GM12878 (cell line): ENCODE results near the gene MEIS2. TPM values are rescaled to one million over a fixed set of nuclear protein-coding genes. Genes with fewer than 3 reads are reported as not detected.

Experiments
- ATAC-seq: fragments of 200-7000 bp; cut with Tn5 transposase; 3 replicates; pipeline ENCODE4 v1.9.1; 2020; ENCODE audit warnings: mild to moderate bottlenecking, moderate library complexity
- BruUV-seq: library from RNA; stranded (reverse); fragments of 400-500 nt; replicated peaks from 2 replicates; lab custom pipeline; 2021; lab: Mats Ljungman, UMichigan
- CTCF ChIA-PET: fragments of 300-600 bp; sonication (Branson Sonifier 250); formaldehyde crosslinking; extraction: SDS; loops from one replicate; lab custom pipeline; 2021; ENCODE audit warnings: inconsistent platforms; lab: Yijun Ruan, JAX
- POLR2A ChIA-PET: fragments of 350-600 bp; formaldehyde crosslinking; extraction: SDS; loops from one replicate; lab custom pipeline; 2021; ENCODE audit warnings: inconsistent platforms; lab: Charles Lee
- RAD21 ChIA-PET: fragments of 300-600 bp; sonication (Branson Sonifier 250); formaldehyde crosslinking; loops from one replicate; lab custom pipeline; 2023; ENCODE audit warnings: antibody characterized with exemption; ENCODE audit not compliant: unreplicated experiment; lab: Charles Lee
- SMC1A ChIA-PET: fragments of 300-600 bp; sonication (Branson Sonifier 250); formaldehyde crosslinking; loops from one replicate; lab custom pipeline; 2023; ENCODE audit not compliant: unreplicated experiment, uncharacterized antibody; lab: Charles Lee
- DNase-seq: peaks from one replicate; pipeline ENCODE4 v3.0.0-alpha.2; 2011; ENCODE audit warnings: low read depth, low spot score
- FAIRE-seq: peaks from 3 replicates; lab custom pipeline; 2011; peaks lifted over from hg19 to GRCh38; lab: Jason Lieb, UNC
- H2AFZ ChIP-seq: 2 replicates; pipeline ENCODE4 v1.6.0; 2011; ENCODE audit warnings: low read depth, low read length, control low read depth; ENCODE audit not compliant: control insufficient read depth
- H3K27ac ChIP-seq: 2 replicates; pipeline ENCODE4 v1.5.1; 2011; ENCODE audit warnings: control low read depth; ENCODE audit not compliant: control insufficient read depth, insufficient read depth
- H3K27me3 ChIP-seq, 2 experiments: replicated peaks in 1 of 2; 2 replicates each; pipeline versions ENCODE4 v1.6.0 to v1.6.1; 2011; ENCODE audit warnings: low read length in 1 of 2; ENCODE audit not compliant: control insufficient read depth in 2 of 2, insufficient read depth in 2 of 2
- H3K36me3 ChIP-seq, 2 experiments: 2 replicates each; pipeline ENCODE4 v1.5.1; 2011; ENCODE audit warnings: low read length in 1 of 2; ENCODE audit not compliant: control insufficient read depth in 2 of 2, insufficient read depth in 2 of 2
- H3K4me1 ChIP-seq: 2 replicates; pipeline ENCODE4 v1.6.1; 2011; ENCODE audit warnings: mild to moderate bottlenecking, low read length, moderate library complexity, mixed read lengths; ENCODE audit not compliant: control insufficient read depth, insufficient read depth
- H3K4me2 ChIP-seq: 2 replicates; pipeline ENCODE4 v1.6.0; 2011; ENCODE audit warnings: control low read depth; ENCODE audit not compliant: control insufficient read depth, insufficient read depth
- H3K4me3 ChIP-seq: fragments of 200-600 bp; sonication (generic); 2 replicates; pipeline ENCODE4 v1.5.1; 2016
- H3K79me2 ChIP-seq: 2 replicates; pipeline ENCODE4 v1.6.0; 2011; ENCODE audit warnings: low read length; ENCODE audit not compliant: control insufficient read depth, insufficient read depth
- H3K9ac ChIP-seq: 2 replicates; pipeline ENCODE4 v1.8.0; 2011; ENCODE audit warnings: low read length, control low read depth, mixed read lengths; ENCODE audit not compliant: control insufficient read depth, insufficient read depth
- H3K9me3 ChIP-seq: replicated peaks from 3 replicates; pipeline ENCODE4 v1.5.1; 2011; ENCODE audit warnings: mild to moderate bottlenecking, low read length; ENCODE audit not compliant: control insufficient read depth, insufficient read depth
- H4K20me1 ChIP-seq: 2 replicates; pipeline ENCODE4 v1.6.0; 2011; ENCODE audit not compliant: control insufficient read depth, insufficient read depth
- BCL3 ChIP-seq: IDR thresholded peaks from 2 replicates; pipeline ENCODE4 v1.6.1; 2011; ENCODE audit warnings: borderline replicate concordance, low read depth, mild to moderate bottlenecking, moderate library complexity, low read length; ENCODE audit not compliant: insufficient read depth, poor library complexity, severe bottlenecking
- RUNX3 ChIP-seq: IDR thresholded peaks from 2 replicates; pipeline ENCODE4 v1.6.1; 2012; ENCODE audit warnings: low read length, inconsistent platforms
- SREBF1 ChIP-seq: IDR thresholded peaks from 2 replicates; pipeline ENCODE4 v1.6.1; 2012; ENCODE audit warnings: mild to moderate bottlenecking, low read length
- ZBED1 ChIP-seq: IDR thresholded peaks from 2 replicates; pipeline ENCODE4 v1.6.1; 2016; ENCODE audit warnings: borderline replicate concordance
- WGBS: methylation state at CpG from one replicate; pipeline ENCODE4 v1.1.6; 2016; ENCODE audit warnings: low lambda C conversion rate; ENCODE audit not compliant: insufficient replicate concordance, insufficient coverage; ENCODE audit errors: missing lambda C conversion rate; 5-methylcytosine and 5-hydroxymethylcytosine counted together
- in situ Hi-C: fragments of 300-500 bp; cut with MboI; formaldehyde crosslinking; loops from 9 replicates; pipeline ENCODE4 v1.14.3; 2018; ENCODE audit warnings: mixed read lengths
- intact Hi-C: fragments of 100-400 bp; cut with micrococcal nuclease; formaldehyde crosslinking; loops from one replicate; pipeline ENCODE4 v1.14.2; 2022; ENCODE audit not compliant: unreplicated experiment
- polyA plus RNA-seq, 11 experiments: library from polyadenylated mRNA; depleted of rRNA in 4 of 11; unstranded in 6 of 11; stranded (reverse) in 5 of 11; fragments of >200 nt; fragmentation: Nextera tagmentation in 4 of 11; fragmentation: Illumina TruSeq in 1 of 11; extraction: Ambion mirVana in 4 of 11; extraction: Trizol in 1 of 11; gene quantifications; 1 replicate in 1 of 11; 2 replicates in 10 of 11; pipeline versions ENCODE4 v1.2.1 to v1.2.3, GENCODE V29; 2011 to 2016; ENCODE audit warnings: inconsistent platforms in 2 of 11, missing spikeins in 2 of 11, low read depth in 1 of 11
- total RNA-seq, 4 experiments: library from RNA; depleted of rRNA in 3 of 4; stranded (reverse); fragments of >200 nt in 3 of 4; fragmentation: Illumina TruSeq in 1 of 4; extraction: Trizol in 1 of 4; gene quantifications; 2 replicates each; pipeline versions ENCODE4 v1.2.1 to v1.2.3, GENCODE V29; 2013 to 2021
- TF ChIP-seq, protein P1 (sequence below): IDR thresholded peaks from 2 replicates; pipeline ENCODE4 v1.6.1; 2011; ENCODE audit warnings: borderline replicate concordance, low read depth, mild to moderate bottlenecking, moderate library complexity, mixed read lengths, low read length; ENCODE audit not compliant: insufficient read depth; ENCODE audit errors: extremely low read length
- TF ChIP-seq, protein P2 (sequence below): fragments of 450-650 bp; IDR thresholded peaks from 2 replicates; pipeline ENCODE4 v1.6.1; 2017; ENCODE audit warnings: mild to moderate bottlenecking, moderate library complexity
- TF ChIP-seq, protein P3 (sequence below), 3 experiments: IDR thresholded peaks in 2 of 3; conservative IDR thresholded peaks in 1 of 3; 2 replicates each; pipeline ENCODE4 v1.5.1; 2011; ENCODE audit warnings: low read depth in 3 of 3, low read length in 3 of 3, mild to moderate bottlenecking in 3 of 3, control low read depth in 2 of 3, moderate library complexity in 2 of 3, inconsistent platforms in 1 of 3, mixed read lengths in 1 of 3; ENCODE audit not compliant: control insufficient read depth in 2 of 3, insufficient read depth in 1 of 3; ENCODE audit errors: extremely low read depth in 1 of 3

The MEIS2 gene
- total and polyA plus RNA-seq, 10 of the 15 experiments (the other 5 are each of a cell fraction or from before 2014, with no cell fraction given) = 9.2 to 54.0 (median 20.4) TPM

DNA sequence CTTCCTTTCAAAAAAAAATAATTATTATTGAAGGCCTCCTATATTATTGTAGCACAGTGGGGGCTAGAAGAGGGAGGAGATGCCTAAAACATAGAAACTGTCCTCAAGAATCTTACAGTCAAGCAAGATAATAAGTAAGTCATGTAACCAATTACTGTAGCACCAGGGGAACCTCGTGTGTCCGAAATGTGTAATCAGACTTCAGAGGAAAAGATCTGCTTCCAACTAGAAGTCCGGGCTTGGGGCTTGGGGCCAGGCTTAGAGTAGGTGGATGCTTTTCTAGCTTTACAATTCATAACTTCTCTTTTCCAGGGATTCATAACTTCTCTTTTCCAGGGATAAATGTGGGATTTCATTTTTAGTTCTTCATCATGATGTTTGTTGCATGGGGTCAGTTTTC is 29.2 kb downstream of the MEIS2 start:
- ChIA-PET SMC1A (interaction anchor here (0.9 to 1.6 kb wide), 4 partner anchors 8 to 178 kb away, joined by 3 to 5 read pairs (median 4); no protein-coding TSS in a partner anchor), CTCF (interaction anchor here (0.6 kb wide), 1 partner anchor 15 kb away, joined by 3 read pairs; no protein-coding TSS in a partner anchor), RAD21 (no interaction called here), POLR2A (no interaction called here)
- Histone ChIP-seq H3K9me3 (no peaks in the 10 kb centered on the region), H3K27ac (no peak overlapping the region), H3K27me3 (no peaks in the 10 kb centered on the region), H3K79me2 (no peaks in the 10 kb centered on the region), H3K36me3 (no peaks in the 10 kb centered on the region), H3K4me3 (no peak overlapping the region), H3K4me2 (no peak overlapping the region), H3K4me1 (peaks cover 2% of the 10 kb centered on the region; the same call in 1 of the 2 replicates), H2AFZ (no peak overlapping the region), H4K20me1 (no peaks in the 10 kb centered on the region), H3K9ac (no peak overlapping the region)
- FAIRE-seq = no peak
- DNase-seq = no peak
- TF ChIP-seq SREBF1 = no peak
- TF ChIP-seq, protein P1, sequence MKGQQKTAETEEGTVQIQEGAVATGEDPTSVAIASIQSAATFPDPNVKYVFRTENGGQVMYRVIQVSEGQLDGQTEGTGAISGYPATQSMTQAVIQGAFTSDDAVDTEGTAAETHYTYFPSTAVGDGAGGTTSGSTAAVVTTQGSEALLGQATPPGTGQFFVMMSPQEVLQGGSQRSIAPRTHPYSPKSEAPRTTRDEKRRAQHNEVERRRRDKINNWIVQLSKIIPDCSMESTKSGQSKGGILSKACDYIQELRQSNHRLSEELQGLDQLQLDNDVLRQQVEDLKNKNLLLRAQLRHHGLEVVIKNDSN = no peak
- no peak for ATAC-seq
- 79% methylated on average over 3 of the region's 3 CpGs for WGBS
- intact Hi-C loops = no loop called here
- no TSS peak for BruUV-seq
- in situ Hi-C loops = no loop called here

- Histone ChIP-seq H3K79me2 (no peaks in the 10 kb centered on the region), H3K27me3 (no peaks in the 10 kb centered on the region), H3K4me1 (no peaks in the 10 kb centered on the region), H3K9me3 (no peaks in the 10 kb centered on the region), H3K9ac (no peak overlapping the region), H4K20me1 (no peaks in the 10 kb centered on the region), H3K4me3 (no peak overlapping the region), H2AFZ (no peak overlapping the region), H3K27ac (no peak overlapping the region), H3K36me3 (no peaks in the 10 kb centered on the region), H3K4me2 (no peak overlapping the region)
- BruUV-seq = no TSS peak
- 88% methylated on average over 2 of the region's 2 CpGs for WGBS
- FAIRE-seq = no peak
- in situ Hi-C loops = no loop called here
- ChIA-PET CTCF (interaction anchor here (0.6 kb wide), 1 partner anchor 15 kb away, joined by 3 read pairs; no protein-coding TSS in a partner anchor), RAD21 (no interaction called here), SMC1A (interaction anchor here (0.6 to 1.5 kb wide), 6 partner anchors 10 to 177 kb away, joined by 3 to 5 read pairs (median 3); no protein-coding TSS in a partner anchor), POLR2A (no interaction called here)
- no peak for ATAC-seq
- no peak for DNase-seq
- intact Hi-C loops = no loop called here
- TF ChIP-seq, protein P2, sequence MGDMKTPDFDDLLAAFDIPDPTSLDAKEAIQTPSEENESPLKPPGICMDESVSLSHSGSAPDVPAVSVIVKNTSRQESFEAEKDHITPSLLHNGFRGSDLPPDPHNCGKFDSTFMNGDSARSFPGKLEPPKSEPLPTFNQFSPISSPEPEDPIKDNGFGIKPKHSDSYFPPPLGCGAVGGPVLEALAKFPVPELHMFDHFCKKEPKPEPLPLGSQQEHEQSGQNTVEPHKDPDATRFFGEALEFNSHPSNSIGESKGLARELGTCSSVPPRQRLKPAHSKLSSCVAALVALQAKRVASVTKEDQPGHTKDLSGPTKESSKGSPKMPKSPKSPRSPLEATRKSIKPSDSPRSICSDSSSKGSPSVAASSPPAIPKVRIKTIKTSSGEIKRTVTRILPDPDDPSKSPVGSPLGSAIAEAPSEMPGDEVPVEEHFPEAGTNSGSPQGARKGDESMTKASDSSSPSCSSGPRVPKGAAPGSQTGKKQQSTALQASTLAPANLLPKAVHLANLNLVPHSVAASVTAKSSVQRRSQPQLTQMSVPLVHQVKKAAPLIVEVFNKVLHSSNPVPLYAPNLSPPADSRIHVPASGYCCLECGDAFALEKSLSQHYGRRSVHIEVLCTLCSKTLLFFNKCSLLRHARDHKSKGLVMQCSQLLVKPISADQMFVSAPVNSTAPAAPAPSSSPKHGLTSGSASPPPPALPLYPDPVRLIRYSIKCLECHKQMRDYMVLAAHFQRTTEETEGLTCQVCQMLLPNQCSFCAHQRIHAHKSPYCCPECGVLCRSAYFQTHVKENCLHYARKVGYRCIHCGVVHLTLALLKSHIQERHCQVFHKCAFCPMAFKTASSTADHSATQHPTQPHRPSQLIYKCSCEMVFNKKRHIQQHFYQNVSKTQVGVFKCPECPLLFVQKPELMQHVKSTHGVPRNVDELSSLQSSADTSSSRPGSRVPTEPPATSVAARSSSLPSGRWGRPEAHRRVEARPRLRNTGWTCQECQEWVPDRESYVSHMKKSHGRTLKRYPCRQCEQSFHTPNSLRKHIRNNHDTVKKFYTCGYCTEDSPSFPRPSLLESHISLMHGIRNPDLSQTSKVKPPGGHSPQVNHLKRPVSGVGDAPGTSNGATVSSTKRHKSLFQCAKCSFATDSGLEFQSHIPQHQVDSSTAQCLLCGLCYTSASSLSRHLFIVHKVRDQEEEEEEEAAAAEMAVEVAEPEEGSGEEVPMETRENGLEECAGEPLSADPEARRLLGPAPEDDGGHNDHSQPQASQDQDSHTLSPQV = no peak
- TF ChIP-seq ZBED1 (no peak), RUNX3 (no peak), BCL3 (no peak)
- TF ChIP-seq, protein P3, sequence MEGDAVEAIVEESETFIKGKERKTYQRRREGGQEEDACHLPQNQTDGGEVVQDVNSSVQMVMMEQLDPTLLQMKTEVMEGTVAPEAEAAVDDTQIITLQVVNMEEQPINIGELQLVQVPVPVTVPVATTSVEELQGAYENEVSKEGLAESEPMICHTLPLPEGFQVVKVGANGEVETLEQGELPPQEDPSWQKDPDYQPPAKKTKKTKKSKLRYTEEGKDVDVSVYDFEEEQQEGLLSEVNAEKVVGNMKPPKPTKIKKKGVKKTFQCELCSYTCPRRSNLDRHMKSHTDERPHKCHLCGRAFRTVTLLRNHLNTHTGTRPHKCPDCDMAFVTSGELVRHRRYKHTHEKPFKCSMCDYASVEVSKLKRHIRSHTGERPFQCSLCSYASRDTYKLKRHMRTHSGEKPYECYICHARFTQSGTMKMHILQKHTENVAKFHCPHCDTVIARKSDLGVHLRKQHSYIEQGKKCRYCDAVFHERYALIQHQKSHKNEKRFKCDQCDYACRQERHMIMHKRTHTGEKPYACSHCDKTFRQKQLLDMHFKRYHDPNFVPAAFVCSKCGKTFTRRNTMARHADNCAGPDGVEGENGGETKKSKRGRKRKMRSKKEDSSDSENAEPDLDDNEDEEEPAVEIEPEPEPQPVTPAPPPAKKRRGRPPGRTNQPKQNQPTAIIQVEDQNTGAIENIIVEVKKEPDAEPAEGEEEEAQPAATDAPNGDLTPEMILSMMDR (IDR thresholded peaks at IDR 0.05 in 2 of 3, conservative IDR thresholded peaks at IDR 0.05 in 1 of 3; ENCODE audit: control insufficient read depth in 2 of 3, extremely low read depth in 1 of 3, insufficient read depth in 1 of 3, low read depth in 3 of 3, low read length in 3 of 3) = no peak
Measured at GRCh38 chr15:37070686-37071085, 29.7 kb downstream of the MEIS2 start.
